Hypothalamus (tissue), 51 donors: ENCODE measurements around the gene FGF1.
"Not testable (repeated sequence)": the region's sequence is repeated elsewhere in the genome, so short reads cannot be mapped to it uniquely, and the experiment has no call there.

Source experiments
- DNase-seq, 51 donors: peaks; one replicate each; lab custom pipeline; 2025; lab: John Stamatoyannopoulos, UW

The FGF1 gene

DNA sequence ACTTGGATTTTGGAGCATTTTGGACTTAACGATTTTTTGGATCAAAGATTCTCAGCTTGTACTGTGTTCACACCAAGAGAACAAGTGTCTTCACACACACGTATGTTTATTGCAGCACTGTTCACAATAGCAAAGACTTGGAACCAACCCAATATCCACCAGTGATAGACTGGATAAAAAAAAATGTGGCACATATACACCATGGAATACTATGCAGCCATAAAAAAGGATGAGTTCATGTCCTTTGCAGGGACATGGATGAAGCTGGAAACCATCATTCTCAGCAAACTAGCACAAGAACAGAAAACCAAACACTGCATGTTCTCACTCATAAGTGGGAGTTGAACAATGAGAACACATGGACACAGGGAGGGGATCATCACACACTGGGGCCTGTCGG is 37.8 kb downstream of the FGF1 start:
- not testable (repeated sequence) for DNase-seq

- DNase-seq, result no peak
These were observed 40.4 kb downstream of the FGF1 start for GRCh38 chr5:142645456-142645855.

DNA sequence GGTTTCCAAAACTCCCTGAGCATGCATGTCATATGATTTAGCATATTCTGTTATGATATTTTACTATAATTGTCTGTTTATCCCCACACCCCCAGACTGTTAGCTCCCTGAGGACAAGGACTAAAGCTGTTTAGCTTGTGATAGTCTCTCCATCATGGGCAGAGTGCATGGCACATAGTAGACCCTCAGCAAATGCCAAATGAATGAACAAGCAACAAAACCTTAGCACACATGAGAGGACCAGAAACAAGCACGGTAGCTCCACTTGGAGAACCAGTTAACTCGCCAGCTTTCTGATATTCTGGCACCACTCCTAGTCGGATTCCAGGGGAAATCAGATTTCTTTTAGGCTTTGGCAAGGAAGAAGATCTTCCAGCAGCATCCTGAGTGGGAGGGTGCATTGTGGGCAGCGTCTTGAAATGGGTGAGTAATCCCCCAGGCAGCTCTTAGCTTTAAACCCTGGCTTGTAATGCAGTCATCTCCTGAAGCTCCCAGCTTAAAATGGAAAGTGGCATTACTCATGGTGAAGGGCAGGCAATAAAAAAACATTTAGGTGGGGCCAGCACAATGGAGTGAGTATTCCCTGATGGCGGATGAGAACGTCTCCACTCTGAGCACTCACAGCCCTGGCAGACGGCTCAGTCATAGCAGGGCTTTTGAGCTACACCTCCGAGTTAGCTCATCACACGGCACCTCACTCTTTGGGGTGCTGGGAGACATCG is 41.1 kb downstream of the FGF1 start:
- peak in 6 of 51 donors; percentile 14 to 82 (median 59) for DNase-seq

DNA sequence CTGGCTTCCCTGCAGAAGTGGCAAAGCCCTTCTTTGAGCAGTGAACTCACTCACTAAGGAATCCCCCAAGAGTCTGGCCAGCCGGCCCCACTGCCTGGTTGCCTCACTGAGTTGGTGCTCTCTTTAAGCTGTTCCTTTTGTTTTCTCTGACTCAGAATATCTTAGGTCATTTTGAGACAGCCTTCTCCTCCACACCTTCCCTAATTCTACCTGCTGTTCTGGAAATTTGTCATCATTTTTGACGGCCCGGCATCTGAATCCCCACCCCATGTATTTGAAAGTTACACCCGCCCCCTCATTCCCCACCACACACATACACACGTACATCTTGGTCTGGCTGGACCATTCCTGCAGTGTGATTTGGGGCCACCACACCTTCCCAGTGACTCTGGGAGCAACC is 41.8 kb downstream of the FGF1 start:
- no peak for DNase-seq

DNA sequence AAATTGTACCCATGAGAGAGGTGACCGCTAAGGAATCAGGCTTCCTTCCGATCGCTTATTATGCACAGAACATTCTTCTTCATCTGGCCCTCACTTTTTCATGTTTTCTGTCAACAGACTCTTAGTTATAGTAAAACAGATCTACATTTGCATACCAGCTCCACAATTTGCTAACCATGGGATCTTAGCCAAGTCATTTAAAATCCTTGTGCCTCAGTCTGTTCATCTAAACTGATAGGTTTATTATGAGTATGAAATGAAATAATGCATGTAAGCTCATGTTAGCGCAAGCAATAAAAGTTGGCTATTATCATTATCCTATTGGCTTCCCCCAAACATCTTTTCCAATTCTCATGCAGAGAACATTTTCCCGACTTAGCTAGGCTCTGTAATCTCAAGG is 42.3 kb downstream of the FGF1 start:
- DNase-seq, result no peak

DNA sequence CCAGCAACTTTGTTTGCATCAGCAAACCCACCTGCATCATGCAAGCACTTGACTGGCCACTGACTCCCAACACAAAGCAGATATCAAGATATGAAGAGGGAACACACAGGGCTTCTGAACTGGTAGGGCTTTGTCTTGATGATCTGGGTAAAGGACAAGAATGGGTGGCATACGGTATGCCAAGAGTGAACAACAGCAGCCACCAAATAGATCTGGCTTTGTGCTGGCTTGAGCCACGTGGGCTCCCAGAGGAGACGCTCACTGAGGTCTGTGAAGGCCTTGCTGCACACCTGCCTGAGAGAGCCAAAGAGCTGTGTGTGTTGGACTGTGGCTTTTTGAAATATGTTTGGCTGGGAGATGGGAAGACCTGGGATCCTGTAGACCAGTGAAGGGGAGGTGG is 43.5 kb downstream of the FGF1 start:
- DNase-seq, result peak in 2 of 51 donors; percentile 23 to 28

GRCh38 chr5:142641711-142642110 is 44.2 kb downstream of the FGF1 start:
- no peak for DNase-seq

GRCh38 chr5:142640316-142641005 is 45.4 kb downstream of the FGF1 start:
- no peak for DNase-seq

- no peak for DNase-seq
These were observed 46.4 kb downstream of the FGF1 start for GRCh38 chr5:142639455-142639854.

GRCh38 chr5:142637871-142638270 is 48.0 kb downstream of the FGF1 start:
- no peak for DNase-seq

DNA sequence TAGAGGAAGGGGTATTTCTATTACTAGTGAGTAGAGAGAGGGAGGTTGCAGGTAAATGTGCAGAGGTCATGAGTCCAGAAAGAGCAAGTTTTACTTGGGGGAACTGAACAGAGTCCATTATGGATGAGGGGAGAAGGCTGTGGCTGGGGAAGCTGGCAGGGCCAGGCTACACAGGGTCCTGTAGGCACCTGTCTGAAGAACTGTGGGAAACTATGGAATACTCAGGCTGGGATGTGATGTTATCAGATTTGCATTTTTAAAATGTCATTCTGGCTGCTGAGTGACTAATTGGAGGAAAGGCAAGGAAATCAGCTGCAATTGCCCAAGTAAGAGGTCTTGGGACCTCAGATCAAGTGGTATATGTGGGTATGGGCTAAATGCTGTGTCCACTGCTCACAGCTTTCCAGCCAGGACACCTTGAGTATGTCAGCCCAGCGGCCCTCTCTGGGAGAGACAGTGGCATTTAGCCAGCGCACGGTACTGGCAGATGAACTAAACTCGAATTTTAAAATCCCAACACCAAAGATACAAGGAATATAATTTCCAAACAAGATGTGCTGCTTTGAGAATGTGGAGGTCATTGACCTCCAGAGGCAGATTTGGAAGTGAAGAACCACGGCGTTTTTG is 49.1 kb downstream of the FGF1 start:
- no peak for DNase-seq

GRCh38 chr5:142636093-142636492 is 49.8 kb downstream of the FGF1 start:
- no peak for DNase-seq

GRCh38 chr5:142634216-142635011 is 51.5 kb downstream of the FGF1 start:
- peak in 1 of 51 donors; percentile 30 for DNase-seq

DNA sequence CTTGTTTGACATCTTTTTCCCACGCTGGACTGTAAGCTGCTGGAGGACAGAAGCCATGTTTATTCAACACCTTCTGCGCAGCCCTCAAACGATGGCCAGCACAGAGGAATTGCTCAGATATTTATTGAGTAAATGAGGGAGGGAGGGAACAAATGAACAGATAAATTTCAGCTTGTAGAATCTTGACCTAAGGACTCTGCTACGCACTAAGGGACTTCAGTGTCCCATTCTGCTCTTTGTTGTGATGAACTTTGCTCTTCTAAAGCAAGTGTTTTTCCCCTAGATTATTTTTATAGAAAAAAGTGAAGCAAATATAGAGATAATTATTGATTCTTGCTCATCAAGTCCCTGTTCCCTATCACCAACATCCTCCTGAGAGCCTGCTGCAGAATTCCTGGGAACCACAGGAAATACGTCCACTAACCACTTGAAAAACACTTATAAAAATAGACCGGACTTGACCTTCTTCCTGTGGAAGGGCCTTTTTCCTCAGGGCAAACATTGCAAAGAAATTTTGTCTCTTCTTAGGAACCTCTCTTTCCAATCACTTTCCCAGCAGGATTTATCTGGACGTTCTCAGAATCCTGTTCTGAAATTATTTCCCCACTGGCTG is 54.9 kb downstream of the FGF1 start:
- no peak for DNase-seq

DNA sequence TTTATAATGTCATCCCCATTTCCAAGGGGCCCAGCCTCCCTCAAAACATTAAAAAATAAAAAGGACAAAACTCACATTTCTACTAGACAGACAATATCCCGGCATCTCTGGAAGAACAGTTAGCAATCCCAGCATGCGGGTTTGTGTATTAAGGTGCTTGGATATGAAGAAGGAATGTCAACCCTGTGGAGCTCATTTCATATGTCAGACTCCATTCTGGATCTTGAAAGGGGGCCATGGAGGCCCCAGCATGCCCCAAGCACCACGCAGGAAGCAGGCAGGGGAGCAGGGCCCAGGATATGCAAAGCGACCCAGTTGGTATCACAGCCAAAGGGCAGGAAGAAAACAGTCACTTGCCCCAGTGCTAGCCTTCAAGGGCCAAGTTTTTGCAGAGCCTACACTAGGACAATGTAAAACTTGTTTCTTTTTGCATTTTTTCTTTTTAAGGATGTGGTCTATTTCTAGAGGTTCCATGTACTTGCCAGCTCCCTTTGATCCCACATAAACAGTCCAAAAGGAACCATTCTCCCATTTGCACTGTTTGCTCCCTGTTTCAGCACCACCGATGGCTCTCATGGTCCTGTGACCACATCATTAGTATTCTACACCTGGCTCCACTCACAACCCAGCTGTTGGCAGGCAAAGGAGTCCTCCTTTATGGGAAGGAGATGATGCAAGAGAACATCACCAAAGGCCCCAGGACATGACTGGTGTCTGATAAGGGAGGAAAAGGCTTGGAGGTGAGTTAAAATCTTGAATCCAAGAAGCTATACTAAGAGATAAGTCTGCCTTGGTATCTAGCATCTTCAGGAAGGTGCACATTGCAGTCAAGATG is 58.3 kb downstream of the FGF1 start:
- DNase-seq, result peak in 28 of 51 donors; percentile 5 to 73 (median 42)

DNA sequence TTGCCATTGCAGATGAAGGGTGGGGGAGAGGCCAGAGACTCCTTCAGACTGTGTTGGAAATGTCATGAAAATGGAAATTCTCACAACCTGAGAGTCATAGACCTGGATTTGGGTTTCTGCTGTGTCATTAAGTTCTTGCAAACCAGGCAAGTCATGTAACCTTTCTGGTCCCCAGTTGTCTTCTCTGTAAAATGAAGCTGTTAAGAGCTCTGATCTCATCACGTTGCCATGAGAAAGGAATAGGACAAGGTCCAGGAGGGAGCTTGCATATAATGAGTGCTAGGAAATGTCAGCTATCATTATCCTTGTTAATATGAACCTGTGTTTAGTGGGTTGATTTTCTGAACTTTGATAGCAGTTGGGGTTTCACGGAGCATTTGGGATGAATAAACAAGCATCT is 59.1 kb downstream of the FGF1 start:
- DNase-seq, result no peak

- DNase-seq, result no peak
These were observed 59.8 kb downstream of the FGF1 start for GRCh38 chr5:142626099-142626498.

GRCh38 chr5:142621227-142621626 is 64.7 kb downstream of the FGF1 start:
- DNase-seq, result no peak

DNA sequence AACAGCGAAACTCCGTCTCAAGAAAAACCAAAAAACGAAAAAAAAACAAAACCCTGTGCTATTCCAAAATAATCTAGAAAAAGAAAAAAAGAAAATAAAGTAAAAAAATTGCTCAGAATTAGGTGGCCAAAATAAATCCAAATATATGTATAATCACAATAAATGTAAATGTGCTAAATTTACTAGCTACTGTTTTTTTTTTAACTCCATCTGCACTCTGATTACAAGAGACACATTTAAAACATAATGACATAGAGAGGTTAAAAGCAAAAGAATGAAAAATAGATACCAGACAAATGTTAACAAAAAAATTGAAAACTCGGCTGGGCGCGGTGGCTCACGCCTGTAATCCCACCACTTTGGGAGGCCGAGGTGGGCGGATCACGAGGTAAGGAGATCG is 66.1 kb downstream of the FGF1 start:
- no peak for DNase-seq

DNA sequence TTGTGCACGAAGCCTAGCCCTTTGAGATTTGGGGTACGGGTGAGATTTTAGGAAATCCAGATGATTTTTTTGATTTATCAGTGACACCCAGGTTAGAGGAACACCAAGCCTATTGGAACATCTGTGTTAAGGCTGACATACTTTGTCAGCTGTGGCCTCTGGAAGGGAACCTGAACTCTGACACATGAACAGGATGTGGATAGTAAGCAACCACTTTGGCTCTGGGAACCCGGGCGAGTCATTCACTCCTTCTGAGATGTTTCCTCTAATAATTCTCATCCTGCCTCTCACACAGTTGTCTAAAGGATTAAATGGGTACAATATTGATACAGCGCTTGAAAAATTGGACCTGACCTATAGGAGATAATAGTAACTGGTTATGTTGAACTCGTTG is 67.8 kb downstream of the FGF1 start:
- DNase-seq, result no peak
